Measurements from ENCODE around the gene YIPF6. TPM values are rescaled to one million over a fixed set of nuclear protein-coding genes. Genes with fewer than 3 reads are reported as not detected.
"Not testable (repeated sequence)": the region's sequence is repeated elsewhere in the genome, so short reads cannot be mapped to it uniquely, and the experiment has no call there.

YIPF6 gene
- polyA plus RNA-seq, 3 donors, result 46.3 to 48.7 (median 48.1) TPM

DNA sequence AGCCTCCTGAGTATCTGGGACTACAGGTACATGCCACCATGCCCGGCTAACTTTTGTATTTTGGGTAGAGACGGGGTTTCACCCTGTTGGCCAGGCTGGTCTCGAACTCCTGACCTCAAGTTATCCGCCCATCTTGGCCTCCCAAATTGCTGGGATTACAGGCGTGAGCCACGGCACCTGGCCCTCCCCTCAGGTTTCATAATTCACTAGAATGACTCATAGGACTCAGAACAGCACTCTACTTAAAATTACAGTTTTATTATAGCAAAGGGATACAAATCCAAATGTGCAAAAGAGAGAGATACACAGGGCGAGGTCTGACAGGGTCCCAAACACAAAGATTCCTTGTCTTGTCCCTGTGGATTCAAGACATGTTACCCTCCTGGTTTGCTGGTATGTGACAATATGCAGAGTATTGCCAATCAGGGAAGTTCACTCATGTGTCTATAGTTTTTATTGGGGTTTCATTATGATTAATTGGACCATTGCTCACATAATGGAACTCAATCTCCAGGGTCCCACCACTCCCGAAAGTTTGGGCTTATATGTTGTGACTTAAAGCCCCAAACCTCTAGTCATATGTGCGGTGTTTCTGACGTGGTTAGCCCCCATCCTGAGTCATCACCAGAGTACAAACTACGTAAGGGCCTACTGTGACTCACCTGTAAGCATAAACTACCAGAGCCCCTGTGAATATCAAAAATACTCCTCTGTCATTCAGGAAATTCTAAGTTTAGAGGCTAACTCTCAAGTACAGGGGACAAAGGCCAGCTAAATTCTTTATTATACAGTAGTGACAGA is 5.2 kb downstream of the YIPF6 start:
- no peak for DNase-seq (ENCODE audit: low read depth in 3 of 3, low spot score in 2 of 3)

DNA sequence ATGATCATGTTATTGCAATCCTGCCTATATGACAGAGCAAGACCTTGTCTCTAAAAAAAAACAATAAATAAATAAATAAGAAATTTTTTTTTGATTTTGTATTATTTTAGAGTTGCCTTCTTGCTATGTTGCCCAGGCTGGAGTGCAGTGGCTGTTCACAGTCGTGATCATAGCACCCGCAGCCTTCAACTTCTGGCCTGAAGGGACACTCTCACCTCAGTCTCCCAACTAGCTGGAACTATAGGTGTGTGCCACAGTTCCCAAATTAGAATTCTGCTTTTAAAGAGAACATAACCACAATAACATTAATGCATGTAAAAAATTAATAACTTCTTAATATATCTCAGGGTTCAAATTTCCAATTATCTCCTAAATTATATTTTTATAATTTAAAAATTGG is 7.8 kb downstream of the YIPF6 start:
- DNase-seq (ENCODE audit: low read depth in 3 of 3, low spot score in 2 of 3), result no peak

DNA sequence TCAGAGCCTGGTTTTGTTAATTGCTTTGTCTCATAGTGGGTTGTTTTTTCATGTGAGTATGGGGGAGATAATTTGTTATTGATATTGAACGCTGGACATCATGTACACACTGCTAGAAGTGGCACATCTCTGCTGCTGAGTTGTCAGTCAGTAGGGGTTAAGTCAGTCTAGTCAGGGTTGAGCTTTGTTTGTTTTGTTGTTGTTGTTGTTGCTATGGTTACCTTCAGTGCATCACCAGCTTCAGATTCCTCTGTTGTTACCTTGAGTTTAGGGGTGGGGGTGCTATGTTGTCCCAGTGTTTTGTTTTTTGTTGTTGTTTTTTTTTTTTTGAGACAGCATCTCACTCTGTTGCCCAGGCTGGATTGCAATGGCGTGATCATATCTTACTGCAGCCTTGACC is 9.9 kb downstream of the YIPF6 start:
- no peak for DNase-seq (ENCODE audit: low read depth in 3 of 3, low spot score in 2 of 3)

DNA sequence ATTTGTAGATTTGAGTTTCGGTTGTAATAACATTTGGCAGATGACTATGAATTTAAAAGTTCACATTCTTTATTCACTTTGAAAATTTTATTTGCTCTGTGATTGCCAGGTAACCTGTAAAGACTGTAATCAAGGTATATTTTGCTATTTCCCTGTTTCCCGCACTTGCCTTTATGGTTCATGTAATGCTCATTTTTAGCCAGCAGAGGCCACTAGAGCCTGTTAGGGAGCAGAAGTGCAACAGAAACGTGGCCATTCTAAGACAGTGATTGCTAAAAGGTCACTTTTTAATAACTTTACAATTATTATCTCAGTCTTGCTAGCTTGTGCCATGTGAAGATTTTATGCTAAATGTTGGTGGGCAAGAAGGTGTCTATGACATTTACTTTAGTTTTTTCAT is 12.4 kb downstream of the YIPF6 start:
- DNase-seq (ENCODE audit: low read depth in 3 of 3, low spot score in 2 of 3), result no peak

DNA sequence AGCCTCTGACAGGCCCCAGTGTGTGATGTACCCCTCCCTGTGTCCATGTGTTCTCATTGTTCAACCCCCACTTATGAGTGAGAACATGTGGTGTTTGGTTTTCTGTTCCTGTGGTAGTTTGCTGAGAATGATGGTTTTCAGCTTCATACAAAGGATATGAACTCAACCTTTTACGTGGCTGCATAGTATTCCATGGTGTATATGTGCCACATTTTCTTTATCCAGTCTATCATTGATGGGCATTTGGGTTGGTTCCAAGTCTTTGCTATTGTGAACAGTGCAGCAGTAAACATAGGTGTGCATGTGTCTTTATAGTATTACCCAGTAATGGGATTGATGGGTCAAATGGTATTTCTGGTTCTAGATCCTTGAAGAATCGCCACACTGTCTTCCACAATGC is 25.8 kb downstream of the YIPF6 start:
- DNase-seq (ENCODE audit: low read depth in 3 of 3, low spot score in 2 of 3), result not testable (repeated sequence)

DNA sequence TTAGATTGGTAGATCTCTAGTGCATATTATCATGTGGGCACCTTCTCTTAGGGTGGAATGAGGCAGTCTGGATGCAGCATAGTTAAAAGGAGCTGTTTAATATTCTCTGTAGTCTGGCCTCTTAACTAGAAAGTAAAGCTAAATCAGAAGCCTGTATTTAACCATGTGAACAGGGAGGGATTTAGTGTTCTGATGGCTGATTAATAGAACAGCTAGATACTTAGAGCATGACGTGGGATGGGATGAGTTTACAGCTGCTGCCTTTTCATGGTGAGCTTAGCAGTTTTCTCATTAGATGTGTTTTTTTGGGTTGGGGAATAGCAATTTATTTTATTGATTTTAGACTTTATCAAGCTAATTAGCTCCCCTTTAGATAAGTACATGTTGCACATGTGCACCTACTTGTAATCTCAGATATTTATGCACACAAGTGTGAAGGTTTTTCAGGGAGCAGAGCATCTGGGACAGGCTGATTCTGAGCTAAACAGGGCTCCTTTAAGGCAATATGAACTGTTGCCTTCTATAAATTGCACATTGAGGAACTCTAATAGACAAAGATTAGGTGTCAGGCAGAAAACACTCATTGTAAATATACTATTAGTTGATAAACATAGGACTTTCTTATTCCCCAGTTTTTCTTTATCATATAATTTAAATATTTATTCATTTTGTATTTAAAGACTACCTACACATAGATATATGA is 34.1 kb downstream of the YIPF6 start:
- DNase-seq (ENCODE audit: low read depth in 3 of 3, low spot score in 2 of 3), result no peak

DNA sequence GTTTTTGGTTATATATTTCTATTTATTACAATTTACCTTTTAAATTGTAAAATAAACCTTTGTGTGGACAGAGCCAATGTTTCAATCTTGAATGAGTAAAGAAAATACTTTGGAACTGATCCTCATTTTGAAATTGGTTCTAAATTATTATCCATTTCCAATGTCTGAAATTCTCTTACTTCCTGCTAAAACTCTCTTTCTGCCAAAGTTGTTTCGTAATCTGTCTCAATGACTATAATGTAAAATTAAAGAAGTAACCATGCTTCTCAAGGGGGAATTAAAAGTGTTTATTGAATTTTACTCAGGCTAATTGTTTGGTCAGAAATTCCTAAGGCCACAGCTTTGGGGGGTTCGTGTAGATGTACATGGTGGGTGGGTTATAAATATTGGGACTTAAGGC is 34.8 kb downstream of the YIPF6 start:
- no peak for DNase-seq (ENCODE audit: low read depth in 3 of 3, low spot score in 2 of 3)

DNA sequence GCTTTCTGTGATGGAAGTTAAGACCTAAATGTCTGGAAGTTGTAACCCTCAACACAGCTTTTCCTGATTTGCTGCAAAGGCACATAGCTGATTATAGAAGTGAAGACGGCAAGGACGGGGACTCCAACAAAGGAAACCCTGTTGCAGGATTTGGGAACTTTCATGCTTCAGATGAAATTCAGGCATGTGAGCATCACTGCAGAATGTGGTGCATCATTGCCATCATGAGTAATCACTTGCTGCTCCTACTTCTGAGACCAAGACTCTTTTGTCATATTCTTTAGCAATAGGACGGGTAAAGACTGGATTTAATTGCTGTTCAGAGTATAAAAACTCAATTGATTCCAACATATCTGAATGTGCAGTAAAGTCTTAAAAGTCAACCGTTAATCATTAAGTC is 35.8 kb downstream of the YIPF6 start:
- DNase-seq (ENCODE audit: low read depth in 3 of 3, low spot score in 2 of 3), result no peak

DNA sequence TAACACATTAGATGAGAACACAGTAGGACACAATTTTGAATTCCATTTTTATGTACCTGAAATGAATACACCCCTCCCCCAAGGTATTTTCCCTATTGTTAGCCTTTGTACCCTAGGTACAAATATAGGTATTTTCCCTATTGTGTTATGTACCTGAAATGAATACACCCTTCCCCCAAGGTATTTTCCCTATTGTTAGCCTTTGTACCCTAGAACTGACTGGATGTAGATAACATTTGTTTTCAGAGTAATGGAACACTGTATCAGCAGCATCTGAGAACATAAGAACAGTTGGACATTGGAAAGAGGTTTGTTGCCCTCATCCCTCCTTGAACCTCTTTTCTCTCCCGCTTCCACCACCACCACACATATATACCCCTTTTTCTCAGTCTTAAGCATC is 37.6 kb downstream of the YIPF6 start:
- no peak for DNase-seq (ENCODE audit: low read depth in 3 of 3, low spot score in 2 of 3)

DNA sequence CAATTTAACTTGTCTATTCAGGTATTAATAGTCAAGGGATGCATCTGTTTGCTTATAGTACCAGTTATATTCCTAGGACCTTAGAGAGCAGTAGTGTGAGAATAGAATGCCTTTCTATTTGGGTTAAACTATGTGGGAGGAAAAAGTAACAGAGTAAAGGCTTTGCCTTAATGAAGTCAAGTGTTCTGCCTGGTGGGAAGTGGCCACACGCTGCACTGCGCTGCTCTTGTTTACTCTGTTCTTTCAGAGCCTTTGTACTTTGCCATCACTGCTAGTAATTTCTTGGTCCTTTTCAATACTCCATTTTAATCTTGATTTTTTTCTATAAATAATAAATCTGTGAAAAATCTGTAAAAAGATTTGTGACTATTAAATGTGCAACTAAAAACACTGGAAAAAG is 38.0 kb downstream of the YIPF6 start:
- no peak for DNase-seq (ENCODE audit: low read depth in 3 of 3, low spot score in 2 of 3)

DNA sequence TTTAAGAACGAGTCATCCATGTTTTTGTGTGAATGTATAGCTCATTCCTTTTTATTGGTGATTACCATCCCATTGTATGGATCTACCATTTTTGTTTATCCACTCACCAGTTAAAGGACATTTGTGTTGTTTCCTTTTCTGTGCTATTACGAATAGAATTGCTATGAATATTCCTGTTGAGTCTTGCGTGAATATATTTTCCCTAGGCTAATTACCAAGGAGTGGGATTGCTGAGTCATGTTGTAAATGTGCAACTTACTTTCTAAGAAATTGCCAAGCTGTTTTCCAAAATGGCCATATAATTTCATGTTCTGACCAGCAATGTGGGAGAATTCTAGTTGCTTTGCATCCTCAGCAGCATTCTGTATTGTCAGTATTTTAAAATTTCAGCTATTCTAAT is 51.3 kb downstream of the YIPF6 start:
- DNase-seq (ENCODE audit: low read depth in 3 of 3, low spot score in 2 of 3), result no peak

DNA sequence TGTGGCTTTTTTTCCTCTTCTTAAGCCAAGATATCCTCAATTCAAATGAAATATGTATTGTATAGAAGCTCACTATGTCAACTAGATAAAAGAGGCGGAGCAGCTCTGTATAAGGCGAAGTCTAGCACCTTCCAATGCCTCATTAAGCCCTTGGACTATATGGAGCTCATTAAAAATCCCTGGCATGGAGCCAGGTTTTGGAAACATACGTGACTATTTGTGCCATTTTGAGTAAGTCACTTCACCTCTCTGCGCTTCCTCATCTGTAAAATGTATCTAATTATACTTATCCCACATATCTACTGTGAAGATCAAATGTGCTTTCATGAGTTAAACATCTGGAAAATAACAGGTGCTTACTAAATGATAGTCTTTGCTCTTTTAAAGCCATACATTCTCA is 57.2 kb downstream of the YIPF6 start:
- no peak for DNase-seq (ENCODE audit: low read depth in 3 of 3, low spot score in 2 of 3)

DNA sequence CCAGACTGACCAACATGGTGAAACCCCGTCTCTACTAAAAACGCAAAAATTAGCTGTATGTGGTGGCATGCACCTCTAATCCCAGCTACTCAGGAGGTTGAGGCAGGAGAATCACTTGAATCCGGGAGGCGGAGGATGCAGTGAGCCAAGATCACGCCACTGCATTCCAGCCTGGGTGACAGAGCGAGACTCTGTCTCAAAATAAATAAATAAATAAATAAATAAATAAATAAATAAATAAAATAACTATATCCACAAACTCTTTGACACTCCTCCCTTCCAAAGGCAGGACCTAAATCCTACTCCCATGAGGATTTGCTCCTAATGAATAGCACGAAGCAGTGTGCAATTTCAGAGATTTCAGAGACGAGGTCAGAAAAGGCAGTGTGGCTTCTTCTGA is 58.3 kb downstream of the YIPF6 start:
- not testable (repeated sequence) for DNase-seq (ENCODE audit: low read depth in 3 of 3, low spot score in 2 of 3)

DNA sequence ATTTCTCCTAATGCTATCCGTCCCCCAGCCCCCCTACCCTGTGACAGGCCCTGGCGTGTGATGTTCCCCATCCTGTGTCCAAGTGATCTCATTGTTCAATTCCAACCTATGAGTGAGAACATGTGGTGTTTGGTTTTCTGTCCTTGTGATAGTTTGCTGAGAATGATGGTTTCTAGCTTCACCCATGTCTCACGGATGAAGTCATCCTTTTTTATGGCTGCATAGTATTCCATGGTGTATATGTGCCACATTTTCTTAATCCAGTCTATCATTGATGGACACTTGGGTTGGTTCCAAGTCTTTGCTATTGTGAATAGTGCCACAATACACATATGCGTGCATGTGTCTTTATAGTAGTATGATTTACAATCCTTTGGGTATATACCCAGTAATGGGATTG is 61.1 kb downstream of the YIPF6 start:
- DNase-seq (ENCODE audit: low read depth in 3 of 3, low spot score in 2 of 3), result not testable (repeated sequence)

DNA sequence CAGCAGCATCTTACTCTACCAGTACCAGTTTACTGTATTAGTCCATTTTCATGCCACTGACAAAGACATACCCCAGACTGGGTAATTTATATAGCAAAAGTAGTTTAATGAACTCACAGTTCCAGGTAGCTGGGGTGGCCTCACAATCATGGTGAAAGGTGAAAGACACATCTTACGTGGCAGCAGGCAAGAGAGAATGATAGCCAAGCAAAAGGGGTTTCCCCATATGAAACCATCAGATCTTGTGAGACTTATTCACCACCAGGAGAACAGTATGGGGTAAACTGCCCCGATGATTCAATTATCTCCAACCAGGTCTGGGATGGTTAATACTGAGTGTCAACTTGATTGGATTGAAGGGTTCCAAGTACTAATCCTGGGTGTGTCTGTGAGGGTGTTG is 69.3 kb downstream of the YIPF6 start:
- no peak for DNase-seq (ENCODE audit: low read depth in 3 of 3, low spot score in 2 of 3)

DNA sequence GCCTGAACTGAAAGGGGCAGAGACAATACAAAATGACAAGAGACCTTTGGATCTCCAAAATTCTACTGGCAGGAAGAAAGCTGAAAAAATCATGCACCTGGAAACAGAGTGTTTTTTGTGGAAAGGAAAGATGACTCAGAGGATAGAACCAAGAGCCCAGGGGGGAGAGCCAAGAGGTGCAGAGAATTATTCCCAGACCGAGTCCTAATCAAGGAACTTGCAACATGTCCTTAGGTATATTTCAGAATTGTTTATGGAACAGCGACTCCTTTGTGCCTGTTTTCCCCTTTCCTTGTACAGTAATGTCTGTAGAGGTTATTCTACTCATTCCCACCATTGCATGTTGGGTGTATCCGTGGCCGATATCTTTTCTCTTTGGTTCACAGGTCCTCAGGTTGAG is 71.7 kb downstream of the YIPF6 start:
- DNase-seq (ENCODE audit: low read depth in 3 of 3, low spot score in 2 of 3), result no peak

DNA sequence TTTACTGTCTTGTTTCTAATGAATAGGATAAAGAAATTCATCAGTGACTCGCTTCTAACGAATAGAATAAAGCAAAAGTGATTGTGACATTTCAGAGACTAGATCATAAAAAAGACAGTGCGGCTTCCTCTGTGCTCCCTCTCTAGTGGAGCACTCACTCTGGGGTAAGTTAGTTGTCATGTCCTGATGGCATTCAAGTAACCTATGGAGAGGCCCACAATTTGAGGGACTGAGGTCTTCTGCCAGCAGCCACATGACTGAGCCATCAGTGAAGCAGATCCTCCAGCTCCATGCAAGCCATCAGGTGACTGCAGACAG is 72.4 kb downstream of the YIPF6 start:
- DNase-seq (ENCODE audit: low read depth in 3 of 3, low spot score in 2 of 3), result no peak

DNA sequence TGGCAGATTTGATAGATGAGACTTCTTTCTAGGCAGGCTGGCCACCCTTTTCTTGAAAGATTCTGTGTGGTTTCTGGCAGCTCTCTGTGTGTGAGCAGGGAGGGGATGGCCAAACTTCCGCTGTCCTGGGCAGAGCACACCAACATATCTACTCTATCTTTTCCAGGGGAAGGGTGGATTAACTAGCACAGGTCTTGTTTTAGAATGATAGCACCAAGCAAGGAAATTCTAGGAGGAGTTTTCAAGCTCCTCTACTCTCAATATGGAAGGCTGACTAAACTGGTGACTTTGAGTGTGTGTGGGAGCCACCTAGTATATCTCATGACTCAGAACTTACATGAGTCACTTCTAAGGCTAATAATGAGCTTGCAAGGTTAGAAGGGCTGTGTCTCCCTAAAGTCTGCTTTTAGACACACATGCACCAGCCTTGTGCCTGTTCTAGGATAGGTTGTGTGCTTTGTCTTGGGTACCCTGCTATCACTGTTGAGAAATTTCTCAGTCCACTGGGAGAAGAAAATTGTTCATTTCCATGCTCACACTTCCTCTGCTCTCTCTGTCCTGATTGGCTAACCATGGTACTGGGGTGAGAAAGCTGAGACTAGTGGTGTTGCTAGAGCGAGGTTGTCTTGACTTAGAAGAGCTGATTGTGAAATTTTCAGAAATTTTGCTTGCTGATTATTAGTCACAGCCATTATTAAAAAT is 72.9 kb downstream of the YIPF6 start:
- no peak for DNase-seq (ENCODE audit: low read depth in 3 of 3, low spot score in 2 of 3)

DNA sequence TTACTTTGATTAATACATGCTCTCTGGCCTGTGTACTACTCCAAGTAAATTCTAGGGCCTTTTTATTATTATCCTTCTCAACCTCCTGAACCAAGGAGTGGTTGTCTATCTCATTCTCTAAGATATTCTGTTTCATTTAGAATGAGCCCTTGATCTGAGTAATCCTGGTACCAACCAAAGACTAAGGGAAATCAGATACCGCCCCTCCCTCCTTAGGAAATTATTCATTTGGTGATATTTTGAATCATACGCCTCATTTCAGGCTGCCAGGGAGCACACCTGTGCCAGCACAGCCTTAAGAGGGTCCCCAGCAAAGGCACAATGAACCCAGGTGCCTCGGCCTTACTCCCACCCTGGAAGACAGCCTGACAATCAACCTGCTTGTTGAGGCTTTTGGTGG is 75.4 kb downstream of the YIPF6 start:
- no peak for DNase-seq (ENCODE audit: low read depth in 3 of 3, low spot score in 2 of 3)

DNA sequence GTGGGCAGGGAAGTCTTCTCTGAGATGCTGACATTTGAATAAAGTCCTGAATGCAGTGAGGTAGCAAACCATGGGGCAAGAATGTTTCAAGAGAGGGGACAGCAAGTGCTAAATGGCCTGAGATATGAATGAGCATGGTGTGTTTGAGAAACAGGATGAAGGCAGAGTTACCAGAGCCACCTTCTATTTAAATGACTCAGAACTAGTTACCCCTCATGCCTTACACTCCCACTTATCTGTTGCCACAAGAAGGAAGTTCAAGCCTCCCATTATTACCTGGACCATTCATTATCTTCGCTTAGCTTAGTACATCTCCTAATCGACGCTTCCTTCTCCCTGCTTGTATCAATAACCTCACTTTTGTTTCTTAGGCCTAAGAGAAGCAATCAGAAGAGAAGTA is 81.0 kb downstream of the YIPF6 start:
- DNase-seq (ENCODE audit: low read depth in 3 of 3, low spot score in 2 of 3), result no peak

DNA sequence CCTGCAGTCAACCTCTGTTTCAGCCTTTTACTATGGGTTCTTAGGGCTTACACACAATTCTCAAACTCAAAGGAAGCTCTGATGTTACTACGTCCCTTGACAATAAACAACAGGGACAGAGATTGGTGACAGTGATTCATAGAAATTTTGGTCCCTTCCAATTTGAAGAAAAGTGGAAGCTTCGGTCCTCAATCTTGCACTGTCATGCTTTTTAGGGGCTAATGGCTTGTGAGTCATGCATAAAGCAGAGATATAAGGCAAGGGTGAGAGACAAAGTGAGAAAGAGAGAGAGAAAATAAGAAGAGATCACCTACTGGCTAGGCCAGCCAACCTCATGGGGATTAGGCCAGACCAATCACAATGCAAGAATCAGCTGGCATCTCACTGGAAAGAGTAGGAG is 85.4 kb downstream of the YIPF6 start:
- DNase-seq (ENCODE audit: low read depth in 3 of 3, low spot score in 2 of 3), result no peak
